AG04449 (cell line): Measurements from ENCODE around the gene CFAP61.

ENCODE experiments used
- CTCF ChIA-PET: fragments of 350-600 bp; formaldehyde crosslinking; extraction: SDS; loops from one replicate; lab custom pipeline; 2021; ENCODE audit warnings: antibody characterized with exemption; lab: Yijun Ruan, JAX
- POLR2A ChIA-PET: fragments of 400-600, 350-600 bp; formaldehyde crosslinking; extraction: SDS; loops from one replicate; lab custom pipeline; 2020; ENCODE audit warnings: antibody characterized with exemption, inconsistent platforms; lab: Yijun Ruan, JAX
- DNase-seq: peaks from one replicate; pipeline ENCODE4 v3.0.0-alpha.2; 2010; ENCODE audit warnings: low read depth, low spot score
- H3K4me3 ChIP-seq: 2 replicates; pipeline ENCODE4 v1.5.1; 2011; ENCODE audit warnings: low read depth, mild to moderate bottlenecking, control low read depth, low read length
- TF ChIP-seq, protein P1 (sequence below): IDR thresholded peaks from one replicate; pipeline ENCODE4 v1.5.1; 2011; ENCODE audit warnings: mild to moderate bottlenecking, moderate library complexity, low read length, control low read depth, inconsistent platforms; ENCODE audit not compliant: insufficient read depth; ENCODE audit errors: missing control alignments

CFAP61 gene

DNA sequence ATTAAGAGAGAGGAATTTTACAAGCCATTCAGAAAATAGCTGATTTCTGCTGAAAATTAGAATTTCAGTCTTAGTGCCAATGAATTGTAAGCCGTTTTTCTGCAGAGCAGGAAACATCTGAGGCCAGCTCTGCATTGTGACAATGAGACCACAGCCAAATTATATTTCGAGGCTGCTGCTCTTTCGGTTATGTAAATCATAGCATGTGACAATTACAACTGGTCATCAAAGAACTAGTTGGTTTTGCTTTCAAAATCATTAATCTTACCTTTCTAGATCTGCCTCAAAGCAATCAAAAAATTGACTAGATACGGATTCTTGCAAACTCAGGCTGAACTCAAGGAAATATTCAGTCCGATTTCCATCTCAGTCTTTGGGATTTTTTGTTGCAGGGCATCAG lies 282.2 kb downstream of the CFAP61 start:
- no peak for DNase-seq
- H3K4me3 ChIP-seq, result no peak overlapping the region
- TF ChIP-seq, protein P1, sequence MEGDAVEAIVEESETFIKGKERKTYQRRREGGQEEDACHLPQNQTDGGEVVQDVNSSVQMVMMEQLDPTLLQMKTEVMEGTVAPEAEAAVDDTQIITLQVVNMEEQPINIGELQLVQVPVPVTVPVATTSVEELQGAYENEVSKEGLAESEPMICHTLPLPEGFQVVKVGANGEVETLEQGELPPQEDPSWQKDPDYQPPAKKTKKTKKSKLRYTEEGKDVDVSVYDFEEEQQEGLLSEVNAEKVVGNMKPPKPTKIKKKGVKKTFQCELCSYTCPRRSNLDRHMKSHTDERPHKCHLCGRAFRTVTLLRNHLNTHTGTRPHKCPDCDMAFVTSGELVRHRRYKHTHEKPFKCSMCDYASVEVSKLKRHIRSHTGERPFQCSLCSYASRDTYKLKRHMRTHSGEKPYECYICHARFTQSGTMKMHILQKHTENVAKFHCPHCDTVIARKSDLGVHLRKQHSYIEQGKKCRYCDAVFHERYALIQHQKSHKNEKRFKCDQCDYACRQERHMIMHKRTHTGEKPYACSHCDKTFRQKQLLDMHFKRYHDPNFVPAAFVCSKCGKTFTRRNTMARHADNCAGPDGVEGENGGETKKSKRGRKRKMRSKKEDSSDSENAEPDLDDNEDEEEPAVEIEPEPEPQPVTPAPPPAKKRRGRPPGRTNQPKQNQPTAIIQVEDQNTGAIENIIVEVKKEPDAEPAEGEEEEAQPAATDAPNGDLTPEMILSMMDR, result no peak
- POLR2A ChIA-PET, result no interaction called here
- CTCF ChIA-PET, result no interaction called here

DNA sequence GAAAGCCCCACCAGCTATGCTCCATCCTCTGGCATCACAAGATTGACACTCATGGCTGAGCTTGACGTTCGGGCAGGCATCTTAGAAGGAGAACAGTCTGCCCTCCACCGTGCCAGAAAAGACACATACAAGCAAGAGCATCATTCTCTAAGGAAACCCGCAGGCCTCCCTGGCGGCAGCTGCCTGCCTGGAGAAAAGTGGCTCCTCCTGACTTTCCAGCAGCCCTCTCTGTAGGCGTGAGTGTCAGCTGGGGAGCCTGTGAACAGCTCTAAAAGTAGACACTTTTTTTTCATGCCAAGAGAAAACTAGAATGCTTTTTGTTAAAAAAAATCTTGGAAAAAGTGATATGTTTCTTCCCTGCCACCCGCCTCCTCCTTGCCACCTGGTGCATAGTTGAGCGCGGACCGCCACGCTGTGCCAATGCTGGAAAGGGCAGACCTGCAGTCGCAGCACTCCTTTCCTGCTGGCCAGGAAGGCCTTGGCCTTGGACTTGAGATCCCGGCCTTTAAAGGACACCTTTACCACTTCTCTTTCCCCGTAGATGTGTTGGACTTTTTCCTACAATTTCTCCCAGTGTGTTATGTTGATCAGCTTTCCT lies 285.9 kb downstream of the CFAP61 start:
- DNase-seq, result no peak
- TF ChIP-seq, protein P1, result no peak
- CTCF ChIA-PET, result interaction anchor here (0.9 kb wide), 1 partner anchor 256 kb away, joined by 3 read pairs; no protein-coding TSS in a partner anchor
- H3K4me3 ChIP-seq, result no peak overlapping the region
- POLR2A ChIA-PET, result no interaction called here

DNA sequence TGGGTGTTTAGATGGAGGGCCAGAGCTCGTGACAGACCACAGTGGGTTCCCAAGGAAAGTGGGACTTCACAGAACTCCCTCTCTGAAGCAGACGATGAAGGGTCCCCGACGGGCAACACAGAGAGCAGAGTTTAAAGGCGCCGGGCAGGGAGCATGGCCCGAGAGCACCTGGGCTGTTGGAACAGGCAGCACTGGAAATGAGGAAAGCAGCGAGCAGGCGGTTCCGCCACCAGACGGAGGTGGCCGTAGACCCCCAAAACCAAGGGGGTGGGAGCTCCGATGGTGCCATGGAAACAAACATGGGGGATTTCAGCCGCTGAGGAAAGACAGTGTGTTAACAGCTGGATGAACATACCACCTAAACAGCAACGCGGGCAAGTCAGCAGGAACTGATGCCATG lies 288.1 kb downstream of the CFAP61 start:
- ChIA-PET POLR2A (no interaction called here), CTCF (interaction anchor here (1.0 kb wide), 1 partner anchor 253 kb away, joined by 3 read pairs; no protein-coding TSS in a partner anchor)
- no peak for DNase-seq
- TF ChIP-seq, protein P1, result no peak
- H3K4me3 ChIP-seq, result no peak overlapping the region

DNA sequence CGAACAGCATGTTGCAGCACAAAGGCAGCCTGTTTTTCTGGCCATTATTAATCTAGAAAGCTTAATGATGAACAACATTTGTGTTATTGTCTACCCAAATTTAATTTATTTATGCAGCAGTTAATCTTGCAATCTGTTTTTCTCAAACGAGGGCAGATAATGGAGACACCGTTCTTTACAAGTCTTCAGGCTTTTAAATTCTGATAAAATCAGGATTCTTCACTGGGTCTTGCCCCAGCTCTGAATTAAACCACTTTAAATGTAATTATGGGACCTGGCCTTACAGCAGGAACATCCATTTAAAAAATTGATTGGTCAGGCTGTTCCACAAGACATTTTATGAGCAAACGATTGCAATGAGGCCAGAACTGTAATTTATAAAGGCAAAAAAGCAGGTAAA lies 289.0 kb downstream of the CFAP61 start:
- TF ChIP-seq, protein P1, result no peak
- ChIA-PET POLR2A (no interaction called here), CTCF (interaction anchor here (0.8 to 1.0 kb wide), 2 partner anchors 252 kb away, joined by 3 read pairs; no protein-coding TSS in a partner anchor)
- H3K4me3 ChIP-seq, result no peak overlapping the region
- no peak for DNase-seq

DNA sequence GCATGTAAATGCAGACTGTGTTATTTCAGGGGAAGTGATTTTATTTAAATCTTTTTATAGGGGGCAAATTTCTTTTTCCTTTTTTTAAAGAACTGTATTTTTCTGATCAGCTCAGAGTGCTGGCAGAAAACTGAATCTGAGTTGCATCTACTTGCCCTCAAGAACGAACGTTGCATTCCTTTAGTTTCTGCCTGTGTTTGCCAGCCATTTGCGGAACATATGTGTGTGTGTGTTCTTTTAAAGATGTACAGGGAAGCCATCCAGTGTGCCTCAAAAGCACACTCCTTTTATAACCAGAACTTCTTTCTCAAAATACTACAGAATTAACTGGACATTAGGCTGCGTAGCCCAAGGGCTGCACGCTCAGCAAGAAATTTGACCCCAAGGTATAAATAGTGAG lies 289.7 kb downstream of the CFAP61 start:
- no peak overlapping the region for H3K4me3 ChIP-seq
- ChIA-PET POLR2A (no interaction called here), CTCF (interaction anchor here (0.8 kb wide), 1 partner anchor 252 kb away, joined by 3 read pairs; no protein-coding TSS in a partner anchor)
- no peak for DNase-seq
- TF ChIP-seq, protein P1, result no peak

DNA sequence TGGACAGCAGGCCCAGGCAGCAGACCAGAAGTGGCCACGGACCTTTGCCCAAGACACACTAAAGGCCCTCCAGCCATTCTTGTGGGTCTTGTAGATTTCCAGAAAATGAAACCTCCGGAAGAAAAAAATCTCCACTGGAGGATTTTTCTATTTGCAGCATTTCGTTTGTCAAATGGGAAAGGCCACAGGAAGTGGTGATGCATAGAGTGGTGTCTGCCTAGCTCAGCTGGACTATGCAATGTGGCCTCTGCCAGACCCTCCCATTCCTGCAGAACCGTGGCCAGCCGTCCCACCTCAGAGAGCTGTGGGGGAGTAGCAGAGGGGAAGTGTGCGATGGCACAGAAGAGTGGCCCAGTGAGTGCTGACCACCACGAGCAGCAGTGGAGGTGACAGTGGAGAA lies 291.6 kb downstream of the CFAP61 start:
- POLR2A ChIA-PET, result no interaction called here
- CTCF ChIA-PET, result no interaction called here
- no peak for DNase-seq
- TF ChIP-seq, protein P1, result no peak
- H3K4me3 ChIP-seq, result no peak overlapping the region
